DOHH2 (cell line): ENCODE results near the gene SRM.

Experiments used
- H3F3A ChIP-seq: fragments of 200-600 bp; sonication (generic), shearing (Covaris generic); 2 replicates; pipeline ENCODE4 v1.6.0; 2016; ENCODE audit warnings: antibody characterized with exemption, mild to moderate bottlenecking; ENCODE audit not compliant: control insufficient read depth, insufficient read depth
- H3K27ac ChIP-seq: fragments of 200-600 bp; sonication (generic); 2 replicates; pipeline ENCODE4 v1.5.1; 2014; ENCODE audit warnings: low read depth, mild to moderate bottlenecking, low read length, moderate library complexity
- H3K27me3 ChIP-seq: fragments of 200-600 bp; sonication (generic); 2 replicates; pipeline ENCODE4 v1.6.1; 2014; ENCODE audit warnings: mild to moderate bottlenecking, low read length, mixed read lengths; ENCODE audit not compliant: control insufficient read depth
- H3K36me3 ChIP-seq: fragments of 200-600 bp; sonication (generic); 2 replicates; pipeline ENCODE4 v1.6.1; 2014; ENCODE audit warnings: mild to moderate bottlenecking, low read length, moderate library complexity, mixed read lengths; ENCODE audit not compliant: control insufficient read depth
- H3K4me1 ChIP-seq: fragments of 200-600 bp; sonication (generic); 2 replicates; pipeline ENCODE4 v1.6.1; 2014; ENCODE audit warnings: mild to moderate bottlenecking, low read length, mixed read lengths; ENCODE audit not compliant: control insufficient read depth
- H3K4me2 ChIP-seq: fragments of 200-600 bp; sonication (generic); 2 replicates; pipeline ENCODE4 v1.6.0; 2014; ENCODE audit warnings: mild to moderate bottlenecking, low read length, moderate library complexity
- H3K4me3 ChIP-seq: fragments of 200-600 bp; sonication (generic); 2 replicates; pipeline ENCODE4 v1.5.1; 2014; ENCODE audit warnings: mild to moderate bottlenecking, low read length, mixed read lengths
- H3K79me2 ChIP-seq: fragments of 200-600 bp; sonication (generic); 2 replicates; pipeline ENCODE4 v1.6.1; 2014; ENCODE audit warnings: mild to moderate bottlenecking, low read length, mixed read lengths; ENCODE audit not compliant: control insufficient read depth
- H3K9me2 ChIP-seq: fragments of 200-600 bp; sonication (generic); replicated peaks from 2 replicates; pipeline ENCODE4 v1.6.1; 2014; ENCODE audit warnings: mild to moderate bottlenecking, low read length, mixed read lengths; ENCODE audit not compliant: control insufficient read depth
- H3K9me3 ChIP-seq: fragments of 200-600 bp; sonication (generic); 2 replicates; pipeline ENCODE4 v1.6.1; 2014; ENCODE audit warnings: antibody characterized with exemption, low read length, mixed read lengths; ENCODE audit not compliant: control insufficient read depth, insufficient read depth
- H4K20me1 ChIP-seq: fragments of 200-600 bp; sonication (generic); 2 replicates; pipeline ENCODE4 v1.6.0; 2014; ENCODE audit warnings: low read depth, mild to moderate bottlenecking, antibody characterized with exemption, low read length, moderate library complexity; ENCODE audit not compliant: control insufficient read depth, insufficient read depth
- EZH2phosphoT487 ChIP-seq: fragments of 200-600 bp; sonication (generic); IDR thresholded peaks from 2 replicates; pipeline ENCODE4 v1.6.1; 2017; ENCODE audit warnings: borderline replicate concordance, mild to moderate bottlenecking, antibody characterized with exemption, low read length, moderate library complexity, mixed read lengths
- TF ChIP-seq, protein P1 (sequence below): fragments of 200-600 bp; sonication (generic); IDR thresholded peaks from one replicate; pipeline ENCODE4 v1.5.1; 2014; ENCODE audit warnings: antibody characterized with exemption, mild to moderate bottlenecking, low read depth, low read length; ENCODE audit not compliant: poor library complexity, severe bottlenecking

The SRM gene

GRCh38 chr1:11013160-11013531 lies 46.7 kb downstream of the SRM start:
- H3K4me3 ChIP-seq, result peak overlapping the region; percentile 93
- no peaks in the 10 kb centered on the region for H3K9me2 ChIP-seq
- TF ChIP-seq EZH2phosphoT487, result no peak
- TF ChIP-seq, protein P1, sequence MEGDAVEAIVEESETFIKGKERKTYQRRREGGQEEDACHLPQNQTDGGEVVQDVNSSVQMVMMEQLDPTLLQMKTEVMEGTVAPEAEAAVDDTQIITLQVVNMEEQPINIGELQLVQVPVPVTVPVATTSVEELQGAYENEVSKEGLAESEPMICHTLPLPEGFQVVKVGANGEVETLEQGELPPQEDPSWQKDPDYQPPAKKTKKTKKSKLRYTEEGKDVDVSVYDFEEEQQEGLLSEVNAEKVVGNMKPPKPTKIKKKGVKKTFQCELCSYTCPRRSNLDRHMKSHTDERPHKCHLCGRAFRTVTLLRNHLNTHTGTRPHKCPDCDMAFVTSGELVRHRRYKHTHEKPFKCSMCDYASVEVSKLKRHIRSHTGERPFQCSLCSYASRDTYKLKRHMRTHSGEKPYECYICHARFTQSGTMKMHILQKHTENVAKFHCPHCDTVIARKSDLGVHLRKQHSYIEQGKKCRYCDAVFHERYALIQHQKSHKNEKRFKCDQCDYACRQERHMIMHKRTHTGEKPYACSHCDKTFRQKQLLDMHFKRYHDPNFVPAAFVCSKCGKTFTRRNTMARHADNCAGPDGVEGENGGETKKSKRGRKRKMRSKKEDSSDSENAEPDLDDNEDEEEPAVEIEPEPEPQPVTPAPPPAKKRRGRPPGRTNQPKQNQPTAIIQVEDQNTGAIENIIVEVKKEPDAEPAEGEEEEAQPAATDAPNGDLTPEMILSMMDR, result no peak
- no peaks in the 10 kb centered on the region for H3K9me3 ChIP-seq
- H3K27ac ChIP-seq, result peak overlapping the region; percentile 62
- peaks cover 23% of the 10 kb centered on the region for H3K4me1 ChIP-seq
- peaks cover 4% of the 10 kb centered on the region for H3F3A ChIP-seq
- peaks cover 28% of the 10 kb centered on the region for H4K20me1 ChIP-seq
- H3K4me2 ChIP-seq, result peak overlapping the region; percentile 75
- peaks cover 50% of the 10 kb centered on the region for H3K36me3 ChIP-seq
- H3K27me3 ChIP-seq, result no peaks in the 10 kb centered on the region
- peaks cover 50% of the 10 kb centered on the region for H3K79me2 ChIP-seq

GRCh38 chr1:11012260-11013159 lies 47.3 kb downstream of the SRM start, which contains the start of gene TARDBP:
Gene TARDBP, plus strand, starts transcription at chr1:11012654. Its CDS starts 1,074 bp downstream, at chr1:11013728.
- no peak for TF ChIP-seq EZH2phosphoT487
- TF ChIP-seq, protein P1, result no peak
- Histone ChIP-seq H3K27ac (peak within 1 kb of the TSS; percentile 62), H3K4me1 (peaks cover 23% of the 10 kb centered on the region), H3K9me3 (no peaks in the 10 kb centered on the region), H4K20me1 (peaks cover 28% of the 10 kb centered on the region), H3K79me2 (peaks cover 48% of the 10 kb centered on the region), H3K4me3 (peak within 1 kb of the TSS; percentile 93), H3K27me3 (no peaks in the 10 kb centered on the region), H3K4me2 (peak within 1 kb of the TSS; percentile 75), H3F3A (peaks cover 4% of the 10 kb centered on the region), H3K9me2 (no peaks in the 10 kb centered on the region), H3K36me3 (peaks cover 46% of the 10 kb centered on the region)
